H1 (cell line): ENCODE results near the gene ASB1. TPM values are rescaled to one million over a fixed set of nuclear protein-coding genes. Genes with fewer than 3 reads are reported as not detected.

Experiments used
- CTCF ChIA-PET: fragments of 300-600 bp; sonication (Branson Sonifier 250); formaldehyde crosslinking; loops from one replicate; lab custom pipeline; 2021; ENCODE audit not compliant: partially characterized antibody; lab: Charles Lee
- POLR2A ChIA-PET: fragments of 300-600 bp; sonication (Branson Sonifier 250); formaldehyde crosslinking; loops from one replicate; lab custom pipeline; 2021; ENCODE audit warnings: inconsistent platforms; ENCODE audit not compliant: partially characterized antibody; lab: Charles Lee
- DNase-seq, 2 experiments: peaks; one replicate each; pipeline versions ENCODE4 v3.0.0 to v3.0.0-alpha.2; 2010 to 2022; ENCODE audit warnings: low spot score in 2 of 2, low read depth in 1 of 2, mixed read lengths in 1 of 2
- FAIRE-seq: peaks from 2 replicates; lab custom pipeline; 2011; peaks lifted over from hg19 to GRCh38; lab: Jason Lieb, UNC
- H2AFZ ChIP-seq: 2 replicates; pipeline ENCODE4 v1.8.1; 2012; ENCODE audit warnings: low read length, inconsistent platforms
- H2AK5ac ChIP-seq: 2 replicates; pipeline ENCODE4 v1.6.1; 2013; ENCODE audit warnings: low read depth, low read length
- H2BK120ac ChIP-seq: replicated peaks from 2 replicates; pipeline ENCODE3; 2013; ENCODE audit warnings: low read depth, low read length, inconsistent platforms
- H2BK12ac ChIP-seq: 2 replicates; pipeline ENCODE4 v1.6.1; 2013; ENCODE audit warnings: low read depth, low read length
- H2BK15ac ChIP-seq: 2 replicates; pipeline ENCODE4 v1.6.1; 2013; ENCODE audit warnings: low read length
- H2BK20ac ChIP-seq: 2 replicates; pipeline ENCODE4 v1.6.1; 2013; ENCODE audit warnings: low read length
- H2BK5ac ChIP-seq: 2 replicates; pipeline ENCODE4 v1.6.1; 2013; ENCODE audit warnings: low read depth, low read length
- H3K14ac ChIP-seq: 2 replicates; pipeline ENCODE4 v1.6.1; 2013; ENCODE audit warnings: inconsistent platforms; ENCODE audit not compliant: insufficient read length
- H3K18ac ChIP-seq: 2 replicates; pipeline ENCODE4 v1.6.1; 2013; ENCODE audit warnings: low read length; ENCODE audit errors: extremely low read depth
- H3K23ac ChIP-seq: 2 replicates; pipeline ENCODE4 v1.6.1; 2013; ENCODE audit warnings: inconsistent platforms; ENCODE audit not compliant: insufficient read length
- H3K23me2 ChIP-seq: 2 replicates; pipeline ENCODE4 v1.6.1; 2013; ENCODE audit warnings: low read depth, low read length
- H3K27ac ChIP-seq: 2 replicates; pipeline ENCODE4 v1.6.1; 2011; ENCODE audit warnings: low read depth, low read length, inconsistent platforms
- H3K27me3 ChIP-seq, 4 experiments: replicated peaks in 1 of 4; 1 replicate in 1 of 4; 2 replicates in 3 of 4; pipeline versions ENCODE4 v1.6.1 to v1.8.1; 2011 to 2013; ENCODE audit warnings: low read length in 3 of 4, mild to moderate bottlenecking in 3 of 4, inconsistent platforms in 2 of 4, mixed read lengths in 2 of 4, moderate library complexity in 1 of 4; ENCODE audit not compliant: control insufficient read depth in 3 of 4, insufficient read depth in 3 of 4; ENCODE audit errors: extremely low read depth in 1 of 4
- H3K36me3 ChIP-seq, 4 experiments: 2 replicates each; pipeline versions ENCODE4 v1.6.1 to v1.8.1; 2011 to 2013; ENCODE audit warnings: mild to moderate bottlenecking in 4 of 4, low read length in 3 of 4, moderate library complexity in 2 of 4, control low read depth in 1 of 4, inconsistent platforms in 1 of 4; ENCODE audit not compliant: insufficient read depth in 4 of 4, control insufficient read depth in 2 of 4
- H3K4ac ChIP-seq: replicated peaks from 2 replicates; pipeline ENCODE3; 2013; ENCODE audit warnings: low read length, low read depth, mixed read lengths, inconsistent platforms; ENCODE audit not compliant: insufficient read length
- H3K4me1 ChIP-seq, 4 experiments: replicated peaks in 1 of 4; 1 replicate in 1 of 4; 2 replicates in 3 of 4; pipeline versions ENCODE4 v1.6.1 to v1.8.1; 2011 to 2013; ENCODE audit warnings: low read length in 3 of 4, inconsistent platforms in 2 of 4, mixed read lengths in 1 of 4; ENCODE audit not compliant: insufficient read depth in 4 of 4, control insufficient read depth in 3 of 4
- H3K4me2 ChIP-seq, 2 experiments: 2 replicates each; pipeline versions ENCODE4 v1.6.1 to v1.8.1; 2011 to 2013; ENCODE audit warnings: low read depth in 2 of 2, low read length in 2 of 2, control low read depth in 1 of 2, inconsistent platforms in 1 of 2, mild to moderate bottlenecking in 1 of 2; ENCODE audit not compliant: insufficient read depth in 1 of 2
- H3K4me3 ChIP-seq, 4 experiments: fragments of 200-600, 300-600 bp in 1 of 4; sonication (generic), shearing (Covaris generic), sonication (Bioruptor Twin) in 1 of 4; 2 replicates each; pipeline versions ENCODE4 v1.5.1 to v1.8.1; 2011 to 2016; ENCODE audit warnings: low read length in 4 of 4, low read depth in 3 of 4, control low read depth in 2 of 4, inconsistent platforms in 2 of 4, mild to moderate bottlenecking in 2 of 4, mixed read lengths in 1 of 4, moderate library complexity in 1 of 4; ENCODE audit not compliant: insufficient read depth in 2 of 4; ENCODE audit errors: extremely low read depth in 1 of 4
- H3K56ac ChIP-seq: replicated peaks from 2 replicates; pipeline ENCODE3; 2013; ENCODE audit warnings: low read depth, mild to moderate bottlenecking, mixed read lengths, low read length, inconsistent platforms; ENCODE audit not compliant: insufficient read length
- H3K79me1 ChIP-seq: 2 replicates; pipeline ENCODE4 v1.6.1; 2013; ENCODE audit warnings: low read depth, low read length, control low read depth
- H3K79me2 ChIP-seq, 2 experiments: 2 replicates each; pipeline versions ENCODE4 v1.6.1 to v1.8.1; 2012 to 2013; ENCODE audit warnings: low read length in 2 of 2, mild to moderate bottlenecking in 2 of 2, inconsistent platforms in 1 of 2; ENCODE audit not compliant: insufficient read depth in 2 of 2, control insufficient read depth in 1 of 2
- H3K9ac ChIP-seq, 4 experiments: replicated peaks in 1 of 4; 1 replicate in 1 of 4; 2 replicates in 3 of 4; pipeline versions ENCODE4 v1.6.1 to v1.8.1; 2011 to 2013; ENCODE audit warnings: low read depth in 3 of 4, low read length in 3 of 4, control low read depth in 2 of 4, mild to moderate bottlenecking in 2 of 4, moderate library complexity in 2 of 4, inconsistent platforms in 1 of 4; ENCODE audit errors: extremely low read depth in 1 of 4
- H3K9me3 ChIP-seq, 2 experiments: 2 replicates each; pipeline versions ENCODE4 v1.6.1 to v1.8.1; 2012 to 2013; ENCODE audit warnings: mild to moderate bottlenecking in 2 of 2, moderate library complexity in 2 of 2, control low read depth in 1 of 2, inconsistent platforms in 1 of 2, low read depth in 1 of 2, low read length in 1 of 2, mixed read lengths in 1 of 2; ENCODE audit not compliant: insufficient read depth in 2 of 2
- H4K20me1 ChIP-seq, 2 experiments: replicated peaks in 1 of 2; 2 replicates each; pipeline versions ENCODE3 to v1.8.1; 2011 to 2013; ENCODE audit warnings: inconsistent platforms in 2 of 2, low read length in 2 of 2, mild to moderate bottlenecking in 1 of 2; ENCODE audit not compliant: insufficient read depth in 2 of 2, control insufficient read depth in 1 of 2
- H4K5ac ChIP-seq: 2 replicates; pipeline ENCODE4 v1.6.1; 2013; ENCODE audit warnings: low read length, low read depth, mixed read lengths, inconsistent platforms; ENCODE audit not compliant: insufficient read length
- H4K8ac ChIP-seq: 2 replicates; pipeline ENCODE4 v1.8.0; 2013; ENCODE audit warnings: mild to moderate bottlenecking, moderate library complexity, low read length, inconsistent platforms; ENCODE audit not compliant: insufficient read depth; ENCODE audit errors: extremely low read depth
- H4K91ac ChIP-seq: replicated peaks from 2 replicates; pipeline ENCODE3; 2013; ENCODE audit warnings: low read length, mixed read lengths, inconsistent platforms; ENCODE audit not compliant: insufficient read length
- BCL11A ChIP-seq, 2 experiments: IDR thresholded peaks; one replicate each; pipeline ENCODE4 v1.6.1; 2011; ENCODE audit warnings: low read depth in 2 of 2, low read length in 2 of 2, mild to moderate bottlenecking in 2 of 2
- CBX5 ChIP-seq: fragments of 300-800, 300-1000 bp; sonication (generic); IDR thresholded peaks from 2 replicates; pipeline ENCODE4 v1.7.1; 2016; ENCODE audit warnings: antibody characterized with exemption, low read length, low read depth
- NANOG ChIP-seq: IDR thresholded peaks from 2 replicates; pipeline ENCODE4 v1.6.1; 2011; ENCODE audit warnings: low read length, low read depth, mild to moderate bottlenecking, inconsistent platforms; ENCODE audit not compliant: insufficient read depth, poor library complexity, severe bottlenecking
- PHF8 ChIP-seq: fragments of 200-600 bp; sonication (generic); conservative IDR thresholded peaks from 2 replicates; pipeline ENCODE4 v1.7.1; 2012; ENCODE audit warnings: low read depth, mild to moderate bottlenecking, inconsistent platforms, low read length, moderate library complexity
- POLR2A ChIP-seq, 2 experiments: IDR thresholded peaks; 1 replicate in 1 of 2; 2 replicates in 1 of 2; pipeline ENCODE4 v1.6.1; 2011; ENCODE audit warnings: low read depth in 2 of 2, low read length in 2 of 2, mild to moderate bottlenecking in 2 of 2; ENCODE audit errors: control extremely low read depth in 1 of 2
- POU5F1 ChIP-seq: IDR thresholded peaks from 2 replicates; pipeline ENCODE4 v1.6.1; 2011; ENCODE audit warnings: low read depth, mild to moderate bottlenecking, low read length, moderate library complexity
- RFX5 ChIP-seq: IDR thresholded peaks from 2 replicates; pipeline ENCODE4 v1.6.1; 2011; ENCODE audit warnings: low read depth, low read length, improper control_type of control experiment, borderline replicate concordance
- RNF2 ChIP-seq: fragments of 200-900, 300-1000 bp; sonication (generic); IDR thresholded peaks from 2 replicates; pipeline ENCODE4 v1.7.1; 2016; ENCODE audit warnings: borderline replicate concordance, low read depth, mild to moderate bottlenecking, antibody characterized with exemption, low read length; ENCODE audit not compliant: poor library complexity, severe bottlenecking; ENCODE audit errors: missing control alignments
- SIX5 ChIP-seq: IDR thresholded peaks from 2 replicates; pipeline ENCODE4 v1.6.1; 2011; ENCODE audit warnings: mild to moderate bottlenecking, low read depth, low read length
- SP2 ChIP-seq: IDR thresholded peaks from 2 replicates; pipeline ENCODE4 v1.6.1; 2012; ENCODE audit warnings: mild to moderate bottlenecking, low read length, inconsistent platforms
- SP4 ChIP-seq: IDR thresholded peaks from 2 replicates; pipeline ENCODE4 v1.6.1; 2012; ENCODE audit warnings: low read length, inconsistent platforms
- WGBS, 2 experiments: shearing (Covaris generic) in 1 of 2; methylation state at CpG; one replicate each; pipeline versions ENCODE4 v1.1.6 to v1.1.7; 2013 to 2015; ENCODE audit warnings: low lambda C conversion rate in 2 of 2, mixed read lengths in 2 of 2, inconsistent platforms in 1 of 2, low coverage in 1 of 2, missing lambda C conversion rate in 1 of 2; ENCODE audit not compliant: insufficient replicate concordance in 2 of 2, insufficient coverage in 1 of 2, insufficient read length in 1 of 2; ENCODE audit errors: extremely low coverage in 1 of 2, missing lambda C conversion rate in 1 of 2; 5-methylcytosine and 5-hydroxymethylcytosine counted together
- polyA plus RNA-seq, 7 experiments: library from polyadenylated mRNA; depleted of rRNA in 3 of 7; stranded (reverse) in 5 of 7; unstranded in 2 of 7; fragments of >200 nt in 5 of 7; fragments of 200-250 nt in 2 of 7; gene quantifications; 1 replicate in 5 of 7; 2 replicates in 1 of 7; 4 replicates in 1 of 7; pipeline versions ENCODE4 v1.2.1 to v1.2.3, GENCODE V29; 2011 to 2013; ENCODE audit warnings: missing spikeins in 2 of 7, mixed read lengths in 2 of 7
- total RNA-seq: library from RNA; stranded (reverse); fragmentation: NEBNext Ultra II Directional; extraction: Animal tissue kit (Norgen Biotek cat#: 25700); gene quantifications from 2 replicates; pipeline ENCODE4 v1.2.1, GENCODE V29; 2021
- TF ChIP-seq, protein P1 (sequence below): IDR thresholded peaks from 2 replicates; pipeline ENCODE4 v1.6.1; 2012; ENCODE audit warnings: low read length, inconsistent platforms
- TF ChIP-seq, protein P2 (sequence below): IDR thresholded peaks from 2 replicates; pipeline ENCODE4 v1.6.1; 2012; ENCODE audit warnings: inconsistent platforms

The ASB1 gene
- total and polyA plus RNA-seq, 2 of the 8 experiments (the other 6 are each of a cell fraction or from before 2014, with no cell fraction given) = 24.1 to 36.0 TPM

- ChIA-PET CTCF (no interaction called here), POLR2A (no interaction called here)
- no peak overlapping the region for H3K9ac ChIP-seq
- H2BK5ac ChIP-seq = no peak overlapping the region
- no peak overlapping the region for H2AK5ac ChIP-seq
- H3K4me1 ChIP-seq = peaks cover 0 to 4% (median 0%) of the 10 kb centered on the region in 4 experiments; a peak in 3 of 7 replicates
- H4K5ac ChIP-seq = no peak overlapping the region
- H3K14ac ChIP-seq = no peak overlapping the region
- no peaks in the 10 kb centered on the region for H3K27me3 ChIP-seq
- H3K79me2 ChIP-seq = no peaks in the 10 kb centered on the region
- H3K23ac ChIP-seq = no peak overlapping the region
- H4K8ac ChIP-seq = no peak overlapping the region
- H3K27ac ChIP-seq = no peak overlapping the region
- H3K56ac ChIP-seq = no peak overlapping the region
- DNase-seq (no peak), FAIRE-seq (no peak)
- no peak overlapping the region for H2BK12ac ChIP-seq
- H3K4me3 ChIP-seq = no peak overlapping the region
- no peak overlapping the region for H2BK20ac ChIP-seq
- no peak overlapping the region for H2BK15ac ChIP-seq
- H4K20me1 ChIP-seq = no peaks in the 10 kb centered on the region
- H3K79me1 ChIP-seq = no peaks in the 10 kb centered on the region
- WGBS, 2 experiments = 81% methylated on average over 5 of the region's 5 CpGs; no CpG with 5 or more reads in 1 of the 2 experiments
- no peak overlapping the region for H4K91ac ChIP-seq
- no peaks in the 10 kb centered on the region for H3K36me3 ChIP-seq
- H3K18ac ChIP-seq = no peak overlapping the region
- H3K23me2 ChIP-seq = no peaks in the 10 kb centered on the region
- H3K4ac ChIP-seq = no peak overlapping the region
- H2BK120ac ChIP-seq = no peak overlapping the region
- H3K4me2 ChIP-seq = no peak overlapping the region
- peak overlapping the region; percentile 25; the same call in 1 of the 2 replicates for H2AFZ ChIP-seq
- no peaks in the 10 kb centered on the region for H3K9me3 ChIP-seq
- TF ChIP-seq RFX5 = no peak
- TF ChIP-seq, protein P1, sequence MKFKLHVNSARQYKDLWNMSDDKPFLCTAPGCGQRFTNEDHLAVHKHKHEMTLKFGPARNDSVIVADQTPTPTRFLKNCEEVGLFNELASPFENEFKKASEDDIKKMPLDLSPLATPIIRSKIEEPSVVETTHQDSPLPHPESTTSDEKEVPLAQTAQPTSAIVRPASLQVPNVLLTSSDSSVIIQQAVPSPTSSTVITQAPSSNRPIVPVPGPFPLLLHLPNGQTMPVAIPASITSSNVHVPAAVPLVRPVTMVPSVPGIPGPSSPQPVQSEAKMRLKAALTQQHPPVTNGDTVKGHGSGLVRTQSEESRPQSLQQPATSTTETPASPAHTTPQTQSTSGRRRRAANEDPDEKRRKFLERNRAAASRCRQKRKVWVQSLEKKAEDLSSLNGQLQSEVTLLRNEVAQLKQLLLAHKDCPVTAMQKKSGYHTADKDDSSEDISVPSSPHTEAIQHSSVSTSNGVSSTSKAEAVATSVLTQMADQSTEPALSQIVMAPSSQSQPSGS = no peak
- TF ChIP-seq SP2 = no peak
- TF ChIP-seq PHF8 = no peak
- no peak for TF ChIP-seq CBX5
- no peak for TF ChIP-seq SP4
- TF ChIP-seq, protein P2, sequence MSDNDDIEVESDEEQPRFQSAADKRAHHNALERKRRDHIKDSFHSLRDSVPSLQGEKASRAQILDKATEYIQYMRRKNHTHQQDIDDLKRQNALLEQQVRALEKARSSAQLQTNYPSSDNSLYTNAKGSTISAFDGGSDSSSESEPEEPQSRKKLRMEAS = no peak
- TF ChIP-seq BCL11A (IDR thresholded peaks at IDR 0.05; ENCODE audit: low read depth in 2 of 2, low read length in 2 of 2) = no peak
- TF ChIP-seq POU5F1 = no peak
- TF ChIP-seq POLR2A (IDR thresholded peaks at IDR 0.05; ENCODE audit: control extremely low read depth in 1 of 2, low read depth in 2 of 2, low read length in 2 of 2) = no peak
- no peak for TF ChIP-seq NANOG
- TF ChIP-seq RNF2 = no peak
- TF ChIP-seq SIX5 = no peak
These were observed 66.1 kb downstream of the ASB1 start for GRCh38 chr2:238492840-238493239.
